Fibroblast of villous mesenchyme (primary cell): Measurements from ENCODE around the gene GPER1. TPM values are rescaled to one million over a fixed set of nuclear protein-coding genes. Genes with fewer than 3 reads are reported as not detected.
"Not testable (repeated sequence)": the region's sequence is repeated elsewhere in the genome, so short reads cannot be mapped to it uniquely, and the experiment has no call there.

Experiments
- DNase-seq: peaks from one replicate; pipeline ENCODE4 v3.0.0-alpha.2; 2010; ENCODE audit warnings: low read depth
- H3K4me3 ChIP-seq: 2 replicates; pipeline ENCODE4 v1.5.1; 2011; ENCODE audit warnings: low read depth, mild to moderate bottlenecking, low read length
- CTCF ChIP-seq: IDR thresholded peaks from 2 replicates; pipeline ENCODE4 v1.5.1; 2012; ENCODE audit warnings: low read depth, mild to moderate bottlenecking, low read length; ENCODE audit not compliant: insufficient read depth
- total RNA-seq: library from RNA; depleted of rRNA; stranded (reverse); fragments of >200 nt; gene quantifications from 2 replicates; pipeline ENCODE4 v1.2.3, GENCODE V29; 2012

The GPER1 gene
- total RNA-seq, 1 donor, result 2.6 TPM

GRCh38 chr7:1137517-1138167, 49.7 kb downstream of the GPER1 start:
- TF ChIP-seq CTCF, result no peak
- peak overlapping the region; percentile 90 for H3K4me3 ChIP-seq
- no peak for DNase-seq

GRCh38 chr7:1140476-1141104, 52.7 kb downstream of the GPER1 start:
- no peak overlapping the region for H3K4me3 ChIP-seq
- no peak for DNase-seq
- no peak for TF ChIP-seq CTCF

GRCh38 chr7:1141651-1142050, 53.7 kb downstream of the GPER1 start:
- TF ChIP-seq CTCF, result no peak
- DNase-seq, result peak; percentile 61
- no peak overlapping the region for H3K4me3 ChIP-seq

- TF ChIP-seq CTCF, result no peak
- DNase-seq, result peak; percentile 29
- H3K4me3 ChIP-seq, result no peak overlapping the region
Observed at GRCh38 chr7:1142051-1142635, 54.2 kb downstream of the GPER1 start.

- not testable (repeated sequence) for H3K4me3 ChIP-seq, DNase-seq
Observed at GRCh38 chr7:1143031-1143430, 55.1 kb downstream of the GPER1 start.

Other genes starting within 250 kb of the GPER1 start
- gene GET4, start 211.6 kb upstream of the GPER1 start, total RNA-seq, result 15.1 and 22.5 TPM in 2 replicates
- 1.3 and 2.3 TPM in 2 replicates for gene ADAP1, start 133.4 kb upstream of the GPER1 start, total RNA-seq
- gene COX19, start 112.6 kb upstream of the GPER1 start, total RNA-seq, result 7.4 and 8.2 TPM in 2 replicates
- gene CYP2W1, start 104.9 kb upstream of the GPER1 start, total RNA-seq, result under 0.01 TPM in 1 of 2 replicates, not detected in the other
- under 0.01 TPM in 1 of 2 replicates, not detected in the other for gene GPR146, start 43.6 kb upstream of the GPER1 start, total RNA-seq
- 11.7 and 17.4 TPM in 2 replicates for gene ZFAND2A, start 72.1 kb downstream of the GPER1 start, total RNA-seq
- not detected in 2 replicates for gene UNCX, start 144.8 kb downstream of the GPER1 start, total RNA-seq